Stimulated activated naive B cell treated with anti-CD40 and anti-IgM and Interleukin-4, amounts not matched to agents 10 μg/mL and 1 μg/mL and 100 μg/mL, for 72 hours (primary cell): ENCODE measurements around the gene ARL15.

Experiments
- ATAC-seq, 2 donors: fragments of 150-1000 bp; cut with Tn5 transposase; replicated peaks; 2 replicates each; pipeline ENCODE4 v1.10.0; 2021; ENCODE audit warnings: moderate library complexity in 1 of 2
- DNase-seq: peaks from one replicate; pipeline ENCODE4 v3.0.0; 2021
- H3K27ac Mint-ChIP-seq: one replicate; pipeline ENCODE4 v1.8.0; 2022; ENCODE audit warnings: mild to moderate bottlenecking, mixed read lengths
- H3K27me3 Mint-ChIP-seq, 2 donors: one replicate each; pipeline ENCODE4 v1.8.0; 2022; ENCODE audit warnings: mixed read lengths in 2 of 2
- H3K36me3 Mint-ChIP-seq, 2 donors: one replicate each; pipeline ENCODE4 v1.8.0; 2022; ENCODE audit warnings: mixed read lengths in 2 of 2, mild to moderate bottlenecking in 1 of 2
- H3K4me1 Mint-ChIP-seq, 2 donors: one replicate each; pipeline ENCODE4 v1.8.0; 2022; ENCODE audit warnings: mixed read lengths in 2 of 2, mild to moderate bottlenecking in 1 of 2
- H3K4me3 Mint-ChIP-seq, 2 donors: one replicate each; pipeline ENCODE4 v1.8.0; 2022; ENCODE audit warnings: mild to moderate bottlenecking in 2 of 2, mixed read lengths in 2 of 2, moderate library complexity in 1 of 2
- H3K9me3 Mint-ChIP-seq, 2 donors: one replicate each; pipeline ENCODE4 v1.8.0; 2022; ENCODE audit warnings: mixed read lengths in 2 of 2, mild to moderate bottlenecking in 1 of 2

ARL15 gene

GRCh38 chr5:54307583-54307982 is 2.8 kb downstream of the ARL15 start:
- DNase-seq (no peak), ATAC-seq (no peak)
- Mint-ChIP-seq H3K4me3 (no peak overlapping the region), H3K36me3 (peaks cover 5% of the 10 kb centered on the region in 2 donors), H3K27me3 (no peaks in the 10 kb centered on the region), H3K4me1 (peaks cover 23 to 43% of the 10 kb centered on the region in 2 donors), H3K9me3 (no peaks in the 10 kb centered on the region), H3K27ac (no peak overlapping the region)

GRCh38 chr5:54306893-54307292 is 3.5 kb downstream of the ARL15 start:
- ATAC-seq (no peak), DNase-seq (no peak)
- no peak overlapping the region for H3K4me3 Mint-ChIP-seq
- no peak overlapping the region for H3K27ac Mint-ChIP-seq
- peaks cover 5% of the 10 kb centered on the region in 2 donors for H3K36me3 Mint-ChIP-seq
- peaks cover 24 to 48% of the 10 kb centered on the region in 2 donors for H3K4me1 Mint-ChIP-seq
- no peaks in the 10 kb centered on the region for H3K9me3 Mint-ChIP-seq
- no peaks in the 10 kb centered on the region for H3K27me3 Mint-ChIP-seq

GRCh38 chr5:54305737-54306136 is 4.6 kb downstream of the ARL15 start:
- H3K36me3 Mint-ChIP-seq, result peaks cover 5% of the 10 kb centered on the region in 2 donors
- no peaks in the 10 kb centered on the region for H3K27me3 Mint-ChIP-seq
- H3K9me3 Mint-ChIP-seq, result no peaks in the 10 kb centered on the region
- ATAC-seq (no peak), DNase-seq (no peak)
- peaks cover 24 to 48% of the 10 kb centered on the region in 2 donors for H3K4me1 Mint-ChIP-seq
- H3K4me3 Mint-ChIP-seq, result no peak overlapping the region
- H3K27ac Mint-ChIP-seq, result no peak overlapping the region

- Mint-ChIP-seq H3K4me1 (peaks cover 21 to 43% of the 10 kb centered on the region in 2 donors), H3K27me3 (no peaks in the 10 kb centered on the region), H3K27ac (no peak overlapping the region), H3K9me3 (no peaks in the 10 kb centered on the region), H3K36me3 (no peaks in the 10 kb centered on the region), H3K4me3 (no peak overlapping the region)
- ATAC-seq, result no peak
- DNase-seq, result no peak
These were observed 6.3 kb downstream of the ARL15 start for GRCh38 chr5:54304040-54304439.

- no peak for DNase-seq
- H3K9me3 Mint-ChIP-seq, result peaks cover 0 to 1% of the 10 kb centered on the region in 2 donors
- H3K4me1 Mint-ChIP-seq, result peaks cover 28 to 52% of the 10 kb centered on the region in 2 donors
- no peak overlapping the region for H3K27ac Mint-ChIP-seq
- ATAC-seq, result no peak
- peaks cover 0 to 6% of the 10 kb centered on the region in 2 donors for H3K36me3 Mint-ChIP-seq
- no peaks in the 10 kb centered on the region for H3K27me3 Mint-ChIP-seq
- H3K4me3 Mint-ChIP-seq, result no peak overlapping the region
These were observed 8.1 kb downstream of the ARL15 start for GRCh38 chr5:54302267-54302687.

- no peak overlapping the region for H3K4me3 Mint-ChIP-seq
- H3K36me3 Mint-ChIP-seq, result peaks cover 0 to 6% of the 10 kb centered on the region in 2 donors
- ATAC-seq (no peak), DNase-seq (no peak)
- no peak overlapping the region for H3K27ac Mint-ChIP-seq
- peaks cover 0 to 1% of the 10 kb centered on the region in 2 donors for H3K9me3 Mint-ChIP-seq
- H3K27me3 Mint-ChIP-seq, result no peaks in the 10 kb centered on the region
- H3K4me1 Mint-ChIP-seq, result peaks cover 31 to 56% of the 10 kb centered on the region in 2 donors
These were observed 8.5 kb downstream of the ARL15 start for GRCh38 chr5:54301849-54302248.

DNA sequence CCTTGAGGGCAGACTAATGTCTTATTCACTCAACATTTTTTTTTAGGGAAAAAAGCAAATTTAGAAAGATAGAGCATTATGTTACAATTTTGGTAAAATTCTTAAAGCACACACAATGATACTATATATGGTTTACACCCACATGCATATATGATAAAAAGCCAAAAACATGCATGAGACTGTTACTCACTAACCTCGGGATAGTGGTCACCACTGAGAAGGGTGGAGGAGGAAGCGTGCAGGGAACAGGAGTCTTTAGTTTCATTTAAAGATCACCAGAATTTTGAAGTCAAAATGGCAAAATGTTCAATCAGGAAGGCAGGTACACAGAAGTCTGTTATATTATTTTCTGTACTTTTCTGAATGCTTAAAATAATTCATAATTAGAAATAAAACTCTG is 9.2 kb downstream of the ARL15 start:
- ATAC-seq (no peak), DNase-seq (no peak)
- no peak overlapping the region for H3K27ac Mint-ChIP-seq
- peaks cover 36 to 62% of the 10 kb centered on the region in 2 donors for H3K4me1 Mint-ChIP-seq
- peaks cover 0 to 6% of the 10 kb centered on the region in 2 donors for H3K36me3 Mint-ChIP-seq
- H3K4me3 Mint-ChIP-seq, result no peak overlapping the region
- peaks cover 0 to 1% of the 10 kb centered on the region in 2 donors for H3K9me3 Mint-ChIP-seq
- no peaks in the 10 kb centered on the region for H3K27me3 Mint-ChIP-seq

- Mint-ChIP-seq H3K4me1 (peaks cover 47 to 85% of the 10 kb centered on the region in 2 donors), H3K4me3 (no peak overlapping the region), H3K9me3 (peaks cover 0 to 1% of the 10 kb centered on the region in 2 donors), H3K36me3 (peaks cover 0 to 6% of the 10 kb centered on the region in 2 donors), H3K27ac (no peak overlapping the region), H3K27me3 (no peaks in the 10 kb centered on the region)
- DNase-seq (no peak), ATAC-seq (no peak)
These were observed 11.4 kb downstream of the ARL15 start for GRCh38 chr5:54298947-54299346.

GRCh38 chr5:54296386-54296785 is 14.0 kb downstream of the ARL15 start:
- Mint-ChIP-seq H3K4me1 (peaks cover 48 to 71% of the 10 kb centered on the region in 2 donors), H3K4me3 (no peak overlapping the region), H3K27ac (no peak overlapping the region), H3K9me3 (peaks cover 0 to 1% of the 10 kb centered on the region in 2 donors), H3K27me3 (no peaks in the 10 kb centered on the region), H3K36me3 (peaks cover 0 to 6% of the 10 kb centered on the region in 2 donors)
- no peak for ATAC-seq
- DNase-seq, result no peak

DNA sequence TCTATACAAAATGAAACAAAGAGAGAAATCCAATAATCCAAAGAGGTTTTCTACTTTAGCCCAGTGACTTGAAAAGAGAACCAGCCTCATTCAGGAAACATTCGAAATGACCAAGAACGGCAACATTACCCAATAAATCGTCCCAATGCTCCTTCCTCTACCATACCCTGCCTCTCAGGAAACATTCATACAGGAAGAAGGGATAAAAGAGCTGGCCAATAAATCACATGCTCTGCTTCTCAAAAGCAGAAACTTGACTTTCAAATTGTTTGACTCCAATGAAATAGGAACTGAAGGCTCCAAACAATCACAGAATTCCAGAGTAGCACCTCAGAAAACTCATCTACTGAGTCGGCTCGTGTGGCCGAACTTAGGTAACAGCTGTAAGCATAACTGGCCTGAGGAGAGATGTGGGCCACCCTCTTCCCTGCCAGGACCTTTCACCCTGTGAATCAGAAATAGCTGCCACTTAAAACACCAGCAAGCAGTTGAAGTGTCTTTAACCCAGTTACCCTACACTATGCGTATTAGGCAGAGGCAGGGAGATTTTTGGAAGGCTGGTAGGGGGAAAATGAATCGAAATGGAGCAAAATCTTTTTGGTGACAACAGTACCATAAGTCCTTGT is 14.6 kb downstream of the ARL15 start:
- Mint-ChIP-seq H3K9me3 (peaks cover 0 to 1% of the 10 kb centered on the region in 2 donors), H3K27ac (no peak overlapping the region), H3K4me3 (no peak overlapping the region), H3K36me3 (peaks cover 0 to 6% of the 10 kb centered on the region in 2 donors), H3K27me3 (no peaks in the 10 kb centered on the region), H3K4me1 (peaks cover 48 to 65% of the 10 kb centered on the region in 2 donors)
- ATAC-seq (no peak), DNase-seq (no peak)

DNA sequence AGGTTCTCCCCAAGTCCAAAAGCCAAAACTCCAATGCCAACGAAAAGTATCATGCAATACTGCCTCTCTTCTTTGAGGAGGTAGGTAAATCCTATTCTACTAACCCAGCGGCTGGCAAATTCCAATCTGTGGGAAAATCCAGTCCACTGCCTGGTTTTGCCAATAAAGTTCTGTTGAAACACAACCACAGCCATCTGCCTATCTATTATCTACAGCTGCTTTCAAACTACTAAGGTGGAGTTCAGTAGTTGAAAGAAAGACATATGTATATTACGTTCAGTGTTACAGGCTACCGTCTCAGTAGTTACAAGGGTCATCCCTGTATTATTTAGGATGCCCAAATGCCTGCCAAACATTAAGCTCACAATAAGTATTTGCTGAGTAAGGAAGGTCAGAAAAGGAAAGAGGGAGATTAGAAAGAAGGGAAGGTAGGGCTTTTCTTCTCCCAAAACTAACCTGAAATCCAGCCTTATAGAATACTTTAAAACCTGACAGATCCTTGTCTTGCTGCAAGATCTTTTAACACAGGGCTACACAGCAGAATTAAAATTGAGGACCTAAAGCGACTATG is 16.2 kb downstream of the ARL15 start:
- H3K4me1 Mint-ChIP-seq, result peaks cover 45 to 68% of the 10 kb centered on the region in 2 donors
- H3K4me3 Mint-ChIP-seq, result no peak overlapping the region
- H3K27me3 Mint-ChIP-seq, result no peaks in the 10 kb centered on the region
- no peak for ATAC-seq
- no peak for DNase-seq
- H3K9me3 Mint-ChIP-seq, result peaks cover 0 to 1% of the 10 kb centered on the region in 2 donors
- no peak overlapping the region for H3K27ac Mint-ChIP-seq
- peaks cover 0 to 6% of the 10 kb centered on the region in 2 donors for H3K36me3 Mint-ChIP-seq

DNA sequence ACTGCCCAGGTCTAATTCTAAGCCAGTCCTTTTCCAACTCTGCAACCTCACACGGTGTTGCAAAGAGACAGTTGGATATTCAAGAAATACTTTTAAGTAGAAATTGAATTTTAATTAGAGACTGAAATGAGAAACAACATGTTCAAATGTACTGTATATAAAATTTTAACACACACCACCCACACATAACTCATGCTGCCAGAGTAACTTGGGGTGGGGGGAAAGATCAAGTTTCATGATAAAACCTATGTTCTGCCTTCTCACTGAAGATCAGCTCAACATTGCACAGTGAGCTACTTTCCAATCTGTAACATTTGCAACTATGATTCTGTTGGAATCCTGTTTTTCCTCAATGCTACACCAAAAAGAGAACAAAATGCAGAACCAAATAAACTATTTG is 17.5 kb downstream of the ARL15 start:
- Mint-ChIP-seq H3K4me3 (no peak overlapping the region), H3K9me3 (no peaks in the 10 kb centered on the region), H3K4me1 (peaks cover 37 to 61% of the 10 kb centered on the region in 2 donors), H3K27me3 (no peaks in the 10 kb centered on the region), H3K27ac (no peak overlapping the region), H3K36me3 (peaks cover 0 to 2% of the 10 kb centered on the region in 2 donors)
- no peak for DNase-seq
- ATAC-seq, result no peak

DNA sequence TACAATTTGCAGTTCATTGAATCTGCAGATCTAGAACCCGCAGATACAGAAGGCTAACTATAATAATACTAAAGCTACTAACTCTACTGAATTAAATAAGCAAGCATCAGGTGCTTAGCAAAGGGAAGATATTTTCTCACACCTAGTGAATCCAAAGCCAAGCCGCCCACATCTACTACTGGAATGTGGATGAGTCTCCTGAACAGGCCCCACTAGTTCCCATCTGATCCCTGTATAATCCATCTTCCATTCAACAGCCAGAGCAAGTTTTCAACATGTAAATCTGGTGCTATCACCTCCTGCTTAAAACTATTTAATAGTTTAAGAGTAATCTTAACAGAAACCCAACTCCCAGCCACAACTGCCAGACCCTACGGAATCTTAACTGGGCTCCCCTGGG is 18.9 kb downstream of the ARL15 start:
- H3K36me3 Mint-ChIP-seq, result peaks cover 0 to 8% of the 10 kb centered on the region in 2 donors
- peak overlapping the region; percentile 22 for H3K27ac Mint-ChIP-seq
- DNase-seq (no peak), ATAC-seq (no peak)
- H3K27me3 Mint-ChIP-seq, result no peaks in the 10 kb centered on the region
- H3K4me1 Mint-ChIP-seq, result peaks cover 28 to 47% of the 10 kb centered on the region in 2 donors
- H3K4me3 Mint-ChIP-seq, result no peak overlapping the region
- H3K9me3 Mint-ChIP-seq, result peaks cover 4% of the 10 kb centered on the region in 2 donors

GRCh38 chr5:54289769-54290168 is 20.6 kb downstream of the ARL15 start:
- no peak overlapping the region for H3K27ac Mint-ChIP-seq
- H3K9me3 Mint-ChIP-seq, result peaks cover 4% of the 10 kb centered on the region in 2 donors
- peaks cover 0 to 12% of the 10 kb centered on the region in 2 donors for H3K36me3 Mint-ChIP-seq
- no peak for DNase-seq
- no peak for ATAC-seq
- H3K27me3 Mint-ChIP-seq, result no peaks in the 10 kb centered on the region
- no peak overlapping the region for H3K4me3 Mint-ChIP-seq
- H3K4me1 Mint-ChIP-seq, result peaks cover 19 to 30% of the 10 kb centered on the region in 2 donors

DNA sequence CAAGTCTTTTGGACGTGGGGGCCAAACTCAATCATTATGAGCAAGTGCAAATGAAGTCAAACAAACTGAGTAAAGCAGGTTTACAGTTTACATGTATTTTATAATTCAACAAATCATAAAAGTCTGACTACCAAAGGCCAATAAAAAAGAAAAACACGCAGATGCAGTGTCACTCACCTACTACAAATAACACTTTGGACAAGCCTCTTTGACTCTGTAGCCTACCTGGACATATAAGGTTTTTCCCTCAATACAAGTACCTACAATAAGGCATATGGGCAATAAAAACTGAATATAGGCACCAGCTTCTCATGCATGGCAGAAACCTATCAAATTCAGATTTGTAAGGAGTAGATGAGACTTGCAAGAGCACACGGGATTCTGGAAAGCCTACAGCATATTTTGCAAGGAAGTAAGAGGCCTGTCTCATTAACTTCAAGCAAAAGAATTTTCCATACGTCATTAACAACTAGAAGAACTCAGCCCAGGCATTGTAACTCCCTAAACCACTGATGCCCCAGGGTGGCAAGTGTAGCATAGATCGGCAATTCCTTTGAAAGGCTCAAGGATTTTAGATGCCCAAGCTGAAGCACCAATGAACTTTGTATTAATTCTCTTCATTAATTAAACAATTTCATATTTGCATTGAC is 21.7 kb downstream of the ARL15 start:
- ATAC-seq, result no peak

More for the DNA sequence above, 21.7 kb downstream of the ARL15 start:
- Mint-ChIP-seq H3K4me1 (peaks cover 11 to 19% of the 10 kb centered on the region in 2 donors), H3K36me3 (peaks cover 0 to 12% of the 10 kb centered on the region in 2 donors), H3K27ac (no peak overlapping the region), H3K9me3 (peaks cover 4% of the 10 kb centered on the region in 2 donors), H3K4me3 (no peak overlapping the region), H3K27me3 (no peaks in the 10 kb centered on the region)
- no peak for DNase-seq
